HG02970 (cell line): ENCODE results near the gene ST6GALNAC3.
"Not testable (repeated sequence)": the region's sequence is repeated elsewhere in the genome, so short reads cannot be mapped to it uniquely, and the experiment has no call there.

ENCODE experiments used
- ATAC-seq: cut with Tn5 transposase; IDR thresholded peaks from one replicate; pipeline ENCODE4 v1.9.1; 2021; ENCODE audit warnings: mild to moderate bottlenecking, moderate library complexity, moderate number of reproducible peaks; ENCODE audit not compliant: unreplicated experiment, low FRiP score

ST6GALNAC3 gene

GRCh38 chr1:76302711-76303339 is 228.3 kb downstream of the ST6GALNAC3 start:
- ATAC-seq, result no peak

GRCh38 chr1:76303340-76303717 is 228.8 kb downstream of the ST6GALNAC3 start:
- no peak for ATAC-seq

- ATAC-seq, result no peak
These were observed 238.8 kb downstream of the ST6GALNAC3 start for GRCh38 chr1:76313304-76313703.

- ATAC-seq, result no peak
These were observed 240.2 kb downstream of the ST6GALNAC3 start for GRCh38 chr1:76314730-76315129.

- no peak for ATAC-seq
These were observed 242.9 kb downstream of the ST6GALNAC3 start for GRCh38 chr1:76317299-76317900.

- peak; percentile 74 for ATAC-seq
These were observed 256.6 kb downstream of the ST6GALNAC3 start for GRCh38 chr1:76330991-76331603.

GRCh38 chr1:76335882-76336281 is 261.3 kb downstream of the ST6GALNAC3 start:
- ATAC-seq, result no peak

- ATAC-seq, result no peak
These were observed 262.4 kb downstream of the ST6GALNAC3 start for GRCh38 chr1:76336931-76337371.

- ATAC-seq, result no peak
These were observed 263.1 kb downstream of the ST6GALNAC3 start for GRCh38 chr1:76337542-76338219.

- no peak for ATAC-seq
These were observed 265.5 kb downstream of the ST6GALNAC3 start for GRCh38 chr1:76340056-76340455.

GRCh38 chr1:76341816-76342215 is 267.3 kb downstream of the ST6GALNAC3 start:
- ATAC-seq, result not testable (repeated sequence)

GRCh38 chr1:76343356-76343755 is 268.8 kb downstream of the ST6GALNAC3 start:
- ATAC-seq, result no peak

- no peak for ATAC-seq
These were observed 277.1 kb downstream of the ST6GALNAC3 start for GRCh38 chr1:76351655-76352054.

- ATAC-seq, result no peak
These were observed 278.3 kb downstream of the ST6GALNAC3 start for GRCh38 chr1:76352741-76353435.

- ATAC-seq, result no peak
These were observed 279.7 kb downstream of the ST6GALNAC3 start for GRCh38 chr1:76354236-76354635.

GRCh38 chr1:76366726-76367125 is 292.2 kb downstream of the ST6GALNAC3 start:
- no peak for ATAC-seq

- no peak for ATAC-seq
These were observed 297.4 kb downstream of the ST6GALNAC3 start for GRCh38 chr1:76371941-76372340.

- no peak for ATAC-seq
These were observed 299.5 kb downstream of the ST6GALNAC3 start for GRCh38 chr1:76374086-76374485.

GRCh38 chr1:76377247-76377646 is 302.7 kb downstream of the ST6GALNAC3 start:
- no peak for ATAC-seq

- ATAC-seq, result no peak
These were observed 305.0 kb downstream of the ST6GALNAC3 start for GRCh38 chr1:76379506-76379905.
